NCI-H82 (cell line): ENCODE measurements around the gene HELZ2.
"Not testable (repeated sequence)": the region's sequence is repeated elsewhere in the genome, so short reads cannot be mapped to it uniquely, and the experiment has no call there.

ENCODE experiments used
- DNase-seq: peaks from one replicate; lab custom pipeline; 2025; lab: John Stamatoyannopoulos, UW

The HELZ2 gene

GRCh38 chr20:63564036-63564810 is 9.8 kb downstream of the HELZ2 start:
- DNase-seq, result no peak

- DNase-seq, result no peak
These were observed 10.7 kb downstream of the HELZ2 start for GRCh38 chr20:63563225-63563935.

- no peak for DNase-seq
These were observed 11.4 kb downstream of the HELZ2 start for GRCh38 chr20:63562461-63563224.

GRCh38 chr20:63561624-63562396 is 12.2 kb downstream of the HELZ2 start:
- no peak for DNase-seq

- no peak for DNase-seq
These were observed 13.0 kb downstream of the HELZ2 start for GRCh38 chr20:63560856-63561609.

- DNase-seq, result no peak
These were observed 13.7 kb downstream of the HELZ2 start for GRCh38 chr20:63560333-63560805.

- not testable (repeated sequence) for DNase-seq
These were observed 14.3 kb downstream of the HELZ2 start for GRCh38 chr20:63559485-63560332.

- DNase-seq, result no peak
These were observed 15.1 kb downstream of the HELZ2 start for GRCh38 chr20:63558804-63559484.

GRCh38 chr20:63557481-63557891 is 16.6 kb downstream of the HELZ2 start:
- DNase-seq, result no peak

GRCh38 chr20:63556873-63557478 is 17.1 kb downstream of the HELZ2 start:
- DNase-seq, result no peak

GRCh38 chr20:63555661-63556381 is 18.2 kb downstream of the HELZ2 start:
- DNase-seq, result no peak

GRCh38 chr20:63554361-63555278 is 19.4 kb downstream of the HELZ2 start:
- DNase-seq, result no peak

- peak; percentile 27 for DNase-seq
These were observed 20.1 kb downstream of the HELZ2 start, which contains the start of gene FNDC11 for GRCh38 chr20:63553933-63554290. TSS of gene FNDC11 (plus strand) at chr20:63554159. CDS start at chr20:63555664, 1,505 bp downstream.

- DNase-seq, result peak; percentile 83
These were observed 20.6 kb downstream of the HELZ2 start for GRCh38 chr20:63553251-63553932.

GRCh38 chr20:63552481-63553249 is 21.4 kb downstream of the HELZ2 start:
- DNase-seq, result no peak

GRCh38 chr20:63551068-63551467 is 23.0 kb downstream of the HELZ2 start:
- DNase-seq, result no peak
